WTC11 (cell line): ENCODE measurements around the gene SMARCD3. TPM values are rescaled to one million over a fixed set of nuclear protein-coding genes. Genes with fewer than 3 reads are reported as not detected.

Experiments used
- ATAC-seq: fragments of 200-7000 bp; cut with Tn5 transposase; 2 replicates; pipeline ENCODE4 v1.10.0; 2021; ENCODE audit warnings: mild to moderate bottlenecking, moderate library complexity
- CTCF ChIA-PET: fragments of 300-600 bp; sonication (Branson Sonifier 250); formaldehyde crosslinking; loops from one replicate; lab custom pipeline; 2021; ENCODE audit warnings: antibody characterized with exemption; lab: Charles Lee
- POLR2A ChIA-PET: fragments of 350-600 bp; sonication (Branson Sonifier 250); formaldehyde crosslinking; loops from one replicate; lab custom pipeline; 2021; ENCODE audit warnings: antibody characterized with exemption; lab: Charles Lee
- DNase-seq: peaks from one replicate; pipeline ENCODE4 v3.0.0; 2021; ENCODE audit warnings: low spot score
- H3K27ac Mint-ChIP-seq: 2 replicates; pipeline ENCODE4 v1.8.0; 2021; ENCODE audit warnings: mixed read lengths
- H3K27me3 Mint-ChIP-seq: 2 replicates; pipeline ENCODE4 v1.8.0; 2021; ENCODE audit warnings: low read depth, mild to moderate bottlenecking, moderate library complexity, mixed read lengths
- H3K36me3 Mint-ChIP-seq: 2 replicates; pipeline ENCODE4 v1.8.0; 2021; ENCODE audit warnings: mixed read lengths
- H3K4me1 Mint-ChIP-seq: 2 replicates; pipeline ENCODE4 v1.8.0; 2022; ENCODE audit warnings: mixed read lengths
- H3K4me3 Mint-ChIP-seq: 2 replicates; pipeline ENCODE4 v1.8.0; 2021; ENCODE audit warnings: mild to moderate bottlenecking, moderate library complexity, mixed read lengths
- H3K9me3 Mint-ChIP-seq: 2 replicates; pipeline ENCODE4 v1.8.0; 2021; ENCODE audit warnings: mixed read lengths
- ESRRA ChIP-seq: sonication (generic); formaldehyde crosslinking; IDR thresholded peaks from 2 replicates; pipeline ENCODE4 v1.8.1; 2022; ENCODE audit warnings: mild to moderate bottlenecking, missing genetic modification reagents, borderline replicate concordance
- MXD4 ChIP-seq: fragments of 250-450 bp; sonication (Bioruptor Pico); IDR thresholded peaks from 2 replicates; pipeline ENCODE4 v1.8.0; 2021; ENCODE audit warnings: mild to moderate bottlenecking, moderate library complexity, borderline replicate concordance
- NFE2L1 ChIP-seq: sonication (generic); formaldehyde crosslinking; IDR thresholded peaks from 2 replicates; pipeline ENCODE4 v1.8.1; 2023; ENCODE audit warnings: missing genetic modification reagents
- NR1H2 ChIP-seq: sonication (generic); formaldehyde crosslinking; IDR thresholded peaks from 2 replicates; pipeline ENCODE4 v1.9.0; 2021; ENCODE audit warnings: mild to moderate bottlenecking, moderate library complexity, missing genetic modification reagents
- NR2C2 ChIP-seq: sonication (generic); formaldehyde crosslinking; IDR thresholded peaks from 2 replicates; pipeline ENCODE4 v1.8.0; 2022; ENCODE audit warnings: mild to moderate bottlenecking, missing genetic modification reagents
- NR3C1 ChIP-seq: sonication (generic); formaldehyde crosslinking; conservative IDR thresholded peaks from 2 replicates; pipeline ENCODE4 v1.8.1; 2023; ENCODE audit warnings: low read depth, mild to moderate bottlenecking, missing genetic modification reagents
- SMAD3 ChIP-seq: sonication (generic); formaldehyde crosslinking; IDR thresholded peaks from 2 replicates; pipeline ENCODE4 v1.8.0; 2022; ENCODE audit warnings: missing genetic modification reagents, mild to moderate bottlenecking, borderline replicate concordance
- TCF7 ChIP-seq: sonication (generic); formaldehyde crosslinking; IDR thresholded peaks from 2 replicates; pipeline ENCODE4 v1.8.0; 2022; ENCODE audit warnings: mild to moderate bottlenecking, low read depth, missing genetic modification reagents, moderate library complexity
- TEAD4 ChIP-seq: sonication (generic); formaldehyde crosslinking; IDR thresholded peaks from 2 replicates; pipeline ENCODE4 v1.8.0; 2022; ENCODE audit warnings: mild to moderate bottlenecking, missing genetic modification reagents
- ZNF317 ChIP-seq: sonication (generic); formaldehyde crosslinking; IDR thresholded peaks from 2 replicates; pipeline ENCODE4 v1.8.1; 2023; ENCODE audit warnings: low read depth, mild to moderate bottlenecking, moderate library complexity, missing genetic modification reagents, borderline replicate concordance
- total RNA-seq: library from RNA; stranded (reverse); gene quantifications from 3 replicates; pipeline ENCODE4 v1.2.3, GENCODE V29; 2021
- TF ChIP-seq, protein P1 (sequence below): sonication (generic); formaldehyde crosslinking; IDR thresholded peaks from 2 replicates; pipeline ENCODE4 v1.8.1; 2023; ENCODE audit warnings: mild to moderate bottlenecking, moderate library complexity, missing genetic modification reagents
- TF ChIP-seq, protein P2 (sequence below): sonication (generic); formaldehyde crosslinking; IDR thresholded peaks from 2 replicates; pipeline ENCODE4 v1.8.1; 2023; ENCODE audit warnings: mild to moderate bottlenecking, missing genetic modification reagents
- TF ChIP-seq, protein P3 (sequence below): sonication (generic); formaldehyde crosslinking; IDR thresholded peaks from 2 replicates; pipeline ENCODE4 v1.8.1; 2023; ENCODE audit warnings: mild to moderate bottlenecking, missing genetic modification reagents, moderate library complexity
- TF ChIP-seq, protein P4 (sequence below): sonication (generic); formaldehyde crosslinking; IDR thresholded peaks from 2 replicates; pipeline ENCODE4 v1.8.0; 2023; ENCODE audit warnings: missing genetic modification reagents
- TF ChIP-seq, protein P5 (sequence below): fragments of 250-450 bp; sonication (Bioruptor Pico); IDR thresholded peaks from 2 replicates; pipeline ENCODE4 v1.9.0; 2021; ENCODE audit warnings: mild to moderate bottlenecking, borderline replicate concordance
- TF ChIP-seq, protein P6 (sequence below): fragments of 200-600 bp; IDR thresholded peaks from 2 replicates; pipeline ENCODE4 v1.8.0; 2022; ENCODE audit warnings: antibody characterized with exemption
- TF ChIP-seq, protein P7 (sequence below): sonication (generic); formaldehyde crosslinking; IDR thresholded peaks from 2 replicates; pipeline ENCODE4 v1.8.0; 2022; ENCODE audit warnings: mild to moderate bottlenecking, missing genetic modification reagents

Gene SMARCD3
- total RNA-seq, 1 experiment from 2014 or later: 5.9 TPM

DNA sequence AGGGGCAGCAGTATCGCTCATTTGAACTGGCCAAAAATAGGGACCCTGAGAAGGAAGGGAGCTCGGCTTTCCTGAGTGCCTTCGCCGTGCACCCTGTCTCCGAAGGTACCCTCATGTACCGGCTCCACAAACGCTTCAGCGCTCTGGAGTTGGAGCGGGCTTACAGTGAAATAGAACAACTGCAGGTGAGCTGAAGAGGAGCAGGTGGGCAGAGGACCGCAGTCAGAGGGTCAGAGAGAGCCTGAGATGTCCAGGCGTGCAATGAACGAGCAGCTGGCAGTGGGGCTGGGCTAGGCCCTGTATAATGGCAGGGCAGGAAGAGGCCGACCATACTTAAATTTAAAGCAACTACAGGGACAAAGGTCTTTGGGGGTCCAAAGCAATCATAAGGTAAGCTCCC is 12.1 kb downstream of the SMARCD3 start:
- Mint-ChIP-seq H3K4me1 (peaks cover 19% of the 10 kb centered on the region), H3K27ac (no peak overlapping the region), H3K9me3 (no peaks in the 10 kb centered on the region), H3K36me3 (peaks cover 9% of the 10 kb centered on the region; the same call in 1 of the 2 replicates), H3K4me3 (no peak overlapping the region), H3K27me3 (no peaks in the 10 kb centered on the region)
- ATAC-seq (no peak), DNase-seq (no peak)
- TF ChIP-seq ESRRA (CRISPR knock-in tag) (no peak), NR3C1 (CRISPR knock-in tag) (no peak), NR1H2 (CRISPR knock-in tag) (no peak), NFE2L1 (CRISPR knock-in tag) (no peak), TCF7 (no peak), SMAD3 (no peak), MXD4 (CRISPR knock-in tag) (no peak)
- TF ChIP-seq, protein P1, sequence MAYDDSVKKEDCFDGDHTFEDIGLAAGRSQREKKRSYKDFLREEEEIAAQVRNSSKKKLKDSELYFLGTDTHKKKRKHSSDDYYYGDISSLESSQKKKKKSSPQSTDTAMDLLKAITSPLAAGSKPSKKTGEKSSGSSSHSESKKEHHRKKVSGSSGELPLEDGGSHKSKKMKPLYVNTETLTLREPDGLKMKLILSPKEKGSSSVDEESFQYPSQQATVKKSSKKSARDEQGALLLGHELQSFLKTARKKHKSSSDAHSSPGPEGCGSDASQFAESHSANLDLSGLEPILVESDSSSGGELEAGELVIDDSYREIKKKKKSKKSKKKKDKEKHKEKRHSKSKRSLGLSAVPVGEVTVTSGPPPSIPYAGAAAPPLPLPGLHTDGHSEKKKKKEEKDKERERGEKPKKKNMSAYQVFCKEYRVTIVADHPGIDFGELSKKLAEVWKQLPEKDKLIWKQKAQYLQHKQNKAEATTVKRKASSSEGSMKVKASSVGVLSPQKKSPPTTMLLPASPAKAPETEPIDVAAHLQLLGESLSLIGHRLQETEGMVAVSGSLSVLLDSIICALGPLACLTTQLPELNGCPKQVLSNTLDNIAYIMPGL (CRISPR knock-in tag): no peak
- TF ChIP-seq, protein P2, sequence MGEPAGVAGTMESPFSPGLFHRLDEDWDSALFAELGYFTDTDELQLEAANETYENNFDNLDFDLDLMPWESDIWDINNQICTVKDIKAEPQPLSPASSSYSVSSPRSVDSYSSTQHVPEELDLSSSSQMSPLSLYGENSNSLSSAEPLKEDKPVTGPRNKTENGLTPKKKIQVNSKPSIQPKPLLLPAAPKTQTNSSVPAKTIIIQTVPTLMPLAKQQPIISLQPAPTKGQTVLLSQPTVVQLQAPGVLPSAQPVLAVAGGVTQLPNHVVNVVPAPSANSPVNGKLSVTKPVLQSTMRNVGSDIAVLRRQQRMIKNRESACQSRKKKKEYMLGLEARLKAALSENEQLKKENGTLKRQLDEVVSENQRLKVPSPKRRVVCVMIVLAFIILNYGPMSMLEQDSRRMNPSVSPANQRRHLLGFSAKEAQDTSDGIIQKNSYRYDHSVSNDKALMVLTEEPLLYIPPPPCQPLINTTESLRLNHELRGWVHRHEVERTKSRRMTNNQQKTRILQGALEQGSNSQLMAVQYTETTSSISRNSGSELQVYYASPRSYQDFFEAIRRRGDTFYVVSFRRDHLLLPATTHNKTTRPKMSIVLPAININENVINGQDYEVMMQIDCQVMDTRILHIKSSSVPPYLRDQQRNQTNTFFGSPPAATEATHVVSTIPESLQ (CRISPR knock-in tag): no peak
- TF ChIP-seq, protein P3, sequence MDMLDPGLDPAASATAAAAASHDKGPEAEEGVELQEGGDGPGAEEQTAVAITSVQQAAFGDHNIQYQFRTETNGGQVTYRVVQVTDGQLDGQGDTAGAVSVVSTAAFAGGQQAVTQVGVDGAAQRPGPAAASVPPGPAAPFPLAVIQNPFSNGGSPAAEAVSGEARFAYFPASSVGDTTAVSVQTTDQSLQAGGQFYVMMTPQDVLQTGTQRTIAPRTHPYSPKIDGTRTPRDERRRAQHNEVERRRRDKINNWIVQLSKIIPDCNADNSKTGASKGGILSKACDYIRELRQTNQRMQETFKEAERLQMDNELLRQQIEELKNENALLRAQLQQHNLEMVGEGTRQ (CRISPR knock-in tag): no peak
- TF ChIP-seq, protein P4, sequence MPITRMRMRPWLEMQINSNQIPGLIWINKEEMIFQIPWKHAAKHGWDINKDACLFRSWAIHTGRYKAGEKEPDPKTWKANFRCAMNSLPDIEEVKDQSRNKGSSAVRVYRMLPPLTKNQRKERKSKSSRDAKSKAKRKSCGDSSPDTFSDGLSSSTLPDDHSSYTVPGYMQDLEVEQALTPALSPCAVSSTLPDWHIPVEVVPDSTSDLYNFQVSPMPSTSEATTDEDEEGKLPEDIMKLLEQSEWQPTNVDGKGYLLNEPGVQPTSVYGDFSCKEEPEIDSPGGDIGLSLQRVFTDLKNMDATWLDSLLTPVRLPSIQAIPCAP (CRISPR knock-in tag): no peak
- TF ChIP-seq, protein P5, sequence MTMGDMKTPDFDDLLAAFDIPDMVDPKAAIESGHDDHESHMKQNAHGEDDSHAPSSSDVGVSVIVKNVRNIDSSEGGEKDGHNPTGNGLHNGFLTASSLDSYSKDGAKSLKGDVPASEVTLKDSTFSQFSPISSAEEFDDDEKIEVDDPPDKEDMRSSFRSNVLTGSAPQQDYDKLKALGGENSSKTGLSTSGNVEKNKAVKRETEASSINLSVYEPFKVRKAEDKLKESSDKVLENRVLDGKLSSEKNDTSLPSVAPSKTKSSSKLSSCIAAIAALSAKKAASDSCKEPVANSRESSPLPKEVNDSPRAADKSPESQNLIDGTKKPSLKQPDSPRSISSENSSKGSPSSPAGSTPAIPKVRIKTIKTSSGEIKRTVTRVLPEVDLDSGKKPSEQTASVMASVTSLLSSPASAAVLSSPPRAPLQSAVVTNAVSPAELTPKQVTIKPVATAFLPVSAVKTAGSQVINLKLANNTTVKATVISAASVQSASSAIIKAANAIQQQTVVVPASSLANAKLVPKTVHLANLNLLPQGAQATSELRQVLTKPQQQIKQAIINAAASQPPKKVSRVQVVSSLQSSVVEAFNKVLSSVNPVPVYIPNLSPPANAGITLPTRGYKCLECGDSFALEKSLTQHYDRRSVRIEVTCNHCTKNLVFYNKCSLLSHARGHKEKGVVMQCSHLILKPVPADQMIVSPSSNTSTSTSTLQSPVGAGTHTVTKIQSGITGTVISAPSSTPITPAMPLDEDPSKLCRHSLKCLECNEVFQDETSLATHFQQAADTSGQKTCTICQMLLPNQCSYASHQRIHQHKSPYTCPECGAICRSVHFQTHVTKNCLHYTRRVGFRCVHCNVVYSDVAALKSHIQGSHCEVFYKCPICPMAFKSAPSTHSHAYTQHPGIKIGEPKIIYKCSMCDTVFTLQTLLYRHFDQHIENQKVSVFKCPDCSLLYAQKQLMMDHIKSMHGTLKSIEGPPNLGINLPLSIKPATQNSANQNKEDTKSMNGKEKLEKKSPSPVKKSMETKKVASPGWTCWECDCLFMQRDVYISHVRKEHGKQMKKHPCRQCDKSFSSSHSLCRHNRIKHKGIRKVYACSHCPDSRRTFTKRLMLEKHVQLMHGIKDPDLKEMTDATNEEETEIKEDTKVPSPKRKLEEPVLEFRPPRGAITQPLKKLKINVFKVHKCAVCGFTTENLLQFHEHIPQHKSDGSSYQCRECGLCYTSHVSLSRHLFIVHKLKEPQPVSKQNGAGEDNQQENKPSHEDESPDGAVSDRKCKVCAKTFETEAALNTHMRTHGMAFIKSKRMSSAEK: no peak
- POLR2A ChIA-PET: no interaction called here
- CTCF ChIA-PET: interaction anchor here (0.8 to 5.8 kb wide), 5 partner anchors 8 to 228 kb away, joined by 3 to 77 read pairs (median 3); partner anchors contain the start of gene ABCF2

DNA sequence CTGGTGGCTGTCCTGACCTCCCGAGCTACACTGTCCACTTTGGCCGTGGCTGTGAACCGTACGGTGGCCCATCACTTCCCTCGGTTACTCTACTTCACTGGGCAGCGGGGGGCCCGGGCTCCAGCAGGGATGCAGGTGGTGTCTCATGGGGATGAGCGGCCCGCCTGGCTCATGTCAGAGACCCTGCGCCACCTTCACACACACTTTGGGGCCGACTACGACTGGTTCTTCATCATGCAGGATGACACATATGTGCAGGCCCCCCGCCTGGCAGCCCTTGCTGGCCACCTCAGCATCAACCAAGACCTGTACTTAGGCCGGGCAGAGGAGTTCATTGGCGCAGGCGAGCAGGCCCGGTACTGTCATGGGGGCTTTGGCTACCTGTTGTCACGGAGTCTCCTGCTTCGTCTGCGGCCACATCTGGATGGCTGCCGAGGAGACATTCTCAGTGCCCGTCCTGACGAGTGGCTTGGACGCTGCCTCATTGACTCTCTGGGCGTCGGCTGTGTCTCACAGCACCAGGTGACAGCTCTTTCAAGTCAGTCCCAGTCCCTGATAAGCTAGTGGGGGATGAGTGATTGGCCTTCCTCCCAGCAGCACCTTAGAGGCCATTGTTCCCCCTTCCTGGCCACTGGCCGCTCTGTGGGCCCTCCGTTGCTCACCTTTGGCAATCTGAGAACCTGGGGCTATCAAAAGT is 13.3 kb downstream of the SMARCD3 start:
- CTCF ChIA-PET: interaction anchor here (5.8 kb wide), 1 partner anchor 9 kb away, joined by 77 read pairs; no protein-coding TSS in a partner anchor
- Mint-ChIP-seq H3K36me3 (peaks cover 9% of the 10 kb centered on the region; the same call in 1 of the 2 replicates), H3K27me3 (no peaks in the 10 kb centered on the region), H3K27ac (no peak overlapping the region), H3K4me3 (no peak overlapping the region), H3K9me3 (no peaks in the 10 kb centered on the region), H3K4me1 (peaks cover 18% of the 10 kb centered on the region)
- ATAC-seq (no peak), DNase-seq (no peak)
- POLR2A ChIA-PET: no interaction called here
- TF ChIP-seq NR2C2 (no peak), TEAD4 (CRISPR knock-in tag) (no peak), ZNF317 (CRISPR knock-in tag) (no peak), SMAD3 (no peak)
- TF ChIP-seq, protein P6, sequence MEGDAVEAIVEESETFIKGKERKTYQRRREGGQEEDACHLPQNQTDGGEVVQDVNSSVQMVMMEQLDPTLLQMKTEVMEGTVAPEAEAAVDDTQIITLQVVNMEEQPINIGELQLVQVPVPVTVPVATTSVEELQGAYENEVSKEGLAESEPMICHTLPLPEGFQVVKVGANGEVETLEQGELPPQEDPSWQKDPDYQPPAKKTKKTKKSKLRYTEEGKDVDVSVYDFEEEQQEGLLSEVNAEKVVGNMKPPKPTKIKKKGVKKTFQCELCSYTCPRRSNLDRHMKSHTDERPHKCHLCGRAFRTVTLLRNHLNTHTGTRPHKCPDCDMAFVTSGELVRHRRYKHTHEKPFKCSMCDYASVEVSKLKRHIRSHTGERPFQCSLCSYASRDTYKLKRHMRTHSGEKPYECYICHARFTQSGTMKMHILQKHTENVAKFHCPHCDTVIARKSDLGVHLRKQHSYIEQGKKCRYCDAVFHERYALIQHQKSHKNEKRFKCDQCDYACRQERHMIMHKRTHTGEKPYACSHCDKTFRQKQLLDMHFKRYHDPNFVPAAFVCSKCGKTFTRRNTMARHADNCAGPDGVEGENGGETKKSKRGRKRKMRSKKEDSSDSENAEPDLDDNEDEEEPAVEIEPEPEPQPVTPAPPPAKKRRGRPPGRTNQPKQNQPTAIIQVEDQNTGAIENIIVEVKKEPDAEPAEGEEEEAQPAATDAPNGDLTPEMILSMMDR: no peak
- TF ChIP-seq, protein P4 (CRISPR knock-in tag): no peak
- TF ChIP-seq, protein P3 (CRISPR knock-in tag): no peak
- TF ChIP-seq, protein P7, sequence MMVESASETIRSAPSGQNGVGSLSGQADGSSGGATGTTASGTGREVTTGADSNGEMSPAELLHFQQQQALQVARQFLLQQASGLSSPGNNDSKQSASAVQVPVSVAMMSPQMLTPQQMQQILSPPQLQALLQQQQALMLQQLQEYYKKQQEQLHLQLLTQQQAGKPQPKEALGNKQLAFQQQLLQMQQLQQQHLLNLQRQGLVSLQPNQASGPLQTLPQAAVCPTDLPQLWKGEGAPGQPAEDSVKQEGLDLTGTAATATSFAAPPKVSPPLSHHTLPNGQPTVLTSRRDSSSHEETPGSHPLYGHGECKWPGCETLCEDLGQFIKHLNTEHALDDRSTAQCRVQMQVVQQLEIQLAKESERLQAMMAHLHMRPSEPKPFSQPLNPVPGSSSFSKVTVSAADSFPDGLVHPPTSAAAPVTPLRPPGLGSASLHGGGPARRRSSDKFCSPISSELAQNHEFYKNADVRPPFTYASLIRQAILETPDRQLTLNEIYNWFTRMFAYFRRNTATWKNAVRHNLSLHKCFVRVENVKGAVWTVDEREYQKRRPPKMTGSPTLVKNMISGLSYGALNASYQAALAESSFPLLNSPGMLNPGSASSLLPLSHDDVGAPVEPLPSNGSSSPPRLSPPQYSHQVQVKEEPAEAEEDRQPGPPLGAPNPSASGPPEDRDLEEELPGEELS (CRISPR knock-in tag): no peak
